Bone marrow (tissue), 2 donors: Measurements from ENCODE around the gene RDX.
"Not testable (repeated sequence)": the region's sequence is repeated elsewhere in the genome, so short reads cannot be mapped to it uniquely, and the experiment has no call there.

Experiments used
- DNase-seq, 2 donors: peaks; one replicate each; lab custom pipeline; 2025; lab: John Stamatoyannopoulos, UW

The RDX gene

GRCh38 chr11:110272919-110273318 lies 23.5 kb downstream of the RDX start:
- no peak for DNase-seq

DNA sequence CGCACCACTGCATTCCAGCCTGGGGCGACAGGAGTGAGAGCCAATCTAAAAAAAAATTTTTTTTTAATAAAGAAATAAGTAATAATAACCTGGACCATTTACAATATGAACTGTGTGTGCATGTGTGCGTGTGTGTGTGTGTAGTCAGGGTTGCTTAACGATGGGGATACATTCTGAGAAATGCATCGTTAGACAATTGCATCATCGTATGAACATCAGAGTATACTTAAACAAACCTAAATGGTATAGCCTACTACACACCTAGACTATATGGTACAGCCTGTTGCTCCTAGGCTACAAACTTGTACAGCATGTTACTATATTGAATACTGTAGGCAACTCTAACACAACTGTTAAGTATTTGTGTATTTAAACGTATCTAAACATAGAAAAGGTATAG lies 26.4 kb downstream of the RDX start:
- no peak for DNase-seq

- DNase-seq, result no peak
Observed at GRCh38 chr11:110268441-110268840, 28.0 kb downstream of the RDX start.

DNA sequence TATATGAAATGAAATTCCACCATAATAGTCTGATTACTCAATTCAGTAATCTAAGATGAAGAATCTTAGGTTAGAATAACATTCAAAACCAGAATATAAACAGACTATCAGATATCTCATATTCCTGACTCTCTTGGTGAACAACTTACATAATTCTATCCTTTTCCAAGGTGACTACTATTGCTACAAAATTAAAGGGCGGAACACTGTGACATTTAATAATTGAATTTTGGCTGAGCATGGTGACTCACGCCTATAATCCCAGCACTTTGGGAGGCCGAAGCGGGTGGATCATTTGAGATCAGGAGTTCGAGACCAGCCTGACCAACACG lies 34.4 kb downstream of the RDX start:
- no peak for DNase-seq

DNA sequence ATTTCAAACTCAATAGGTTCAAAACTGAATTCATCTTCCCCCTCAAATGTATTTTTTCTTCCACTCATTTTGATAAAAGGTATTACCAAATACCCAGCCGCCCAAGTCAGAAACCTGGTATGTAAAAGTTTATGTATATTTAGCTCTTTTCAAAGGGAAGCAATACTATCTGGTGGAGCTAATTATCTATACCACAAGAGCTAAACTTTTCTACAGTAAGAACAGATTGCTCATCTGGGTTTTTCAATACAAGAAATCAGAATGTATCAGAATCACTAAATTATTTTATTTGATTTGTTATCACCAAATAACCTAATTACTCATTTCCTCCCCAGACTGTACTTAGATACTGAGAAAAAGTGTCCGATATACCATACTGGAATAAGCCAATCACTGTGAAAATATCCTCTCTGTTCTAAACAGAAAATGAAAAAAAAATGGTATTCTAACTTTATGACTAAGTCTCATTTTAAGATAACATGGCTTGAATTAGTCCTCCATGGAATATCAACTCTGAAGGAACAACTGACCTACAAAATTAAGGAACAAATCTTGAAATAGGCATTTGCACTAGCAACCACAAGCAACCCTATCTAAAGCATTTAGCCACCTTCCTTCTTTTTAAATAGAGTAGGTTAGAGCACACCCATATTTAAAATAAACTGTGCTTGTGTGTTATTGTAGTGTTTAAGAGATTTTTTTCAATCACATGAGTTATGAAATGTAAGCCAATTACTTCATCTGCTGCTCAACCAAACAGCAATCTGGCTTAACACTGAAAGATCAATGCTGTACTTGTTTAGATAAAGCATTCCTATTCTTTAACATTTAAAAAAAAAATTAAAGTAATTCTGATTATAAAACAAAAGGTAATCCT lies 35.0 kb downstream of the RDX start:
- DNase-seq, result no peak

DNA sequence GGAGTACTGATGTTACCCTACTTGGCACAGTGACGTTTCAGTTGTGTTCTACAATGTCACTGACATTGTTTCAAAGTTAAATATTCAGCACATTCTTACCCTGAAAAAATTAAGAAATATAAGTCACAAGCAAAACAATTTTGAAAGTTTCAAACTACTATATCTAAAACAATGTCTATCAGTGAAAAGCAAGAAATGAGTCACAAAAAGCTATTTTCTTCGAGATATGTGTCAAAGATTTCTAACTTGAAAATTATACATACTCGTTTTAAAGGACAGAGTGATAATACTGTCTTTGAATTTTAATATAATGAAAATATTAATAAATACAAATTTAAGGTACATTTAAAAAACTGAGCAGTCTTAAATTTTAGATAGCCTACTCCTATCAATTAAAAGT lies 42.9 kb downstream of the RDX start:
- no peak for DNase-seq

GRCh38 chr11:110251836-110252235 lies 44.6 kb downstream of the RDX start:
- DNase-seq, result no peak

GRCh38 chr11:110250168-110250567 lies 46.2 kb downstream of the RDX start:
- DNase-seq, result no peak

DNA sequence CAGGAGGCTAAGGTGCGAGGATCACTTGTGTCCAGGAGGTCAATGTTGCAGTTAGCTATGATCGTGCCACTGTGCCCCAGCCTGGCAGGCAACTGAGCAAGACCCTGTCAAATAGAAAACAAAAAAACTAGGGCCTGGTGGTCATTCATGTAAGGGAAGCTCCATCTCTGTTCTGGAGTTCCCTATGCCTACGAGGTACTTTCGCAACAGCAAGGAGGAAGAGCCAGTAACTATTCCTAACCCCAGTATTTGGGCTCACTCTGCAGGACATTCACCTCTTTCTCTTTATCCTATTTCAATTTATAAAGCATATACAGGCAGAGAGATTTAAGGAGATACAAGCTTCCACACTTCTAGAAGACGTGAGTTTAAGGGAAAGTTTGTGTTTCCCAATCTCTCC lies 46.6 kb downstream of the RDX start:
- DNase-seq, result no peak

- no peak for DNase-seq
Observed at GRCh38 chr11:110249066-110249465, 47.3 kb downstream of the RDX start.

GRCh38 chr11:110243791-110244190 lies 52.6 kb downstream of the RDX start:
- DNase-seq, result no peak

- DNase-seq, result no peak
Observed at GRCh38 chr11:110242746-110243145, 53.7 kb downstream of the RDX start.

DNA sequence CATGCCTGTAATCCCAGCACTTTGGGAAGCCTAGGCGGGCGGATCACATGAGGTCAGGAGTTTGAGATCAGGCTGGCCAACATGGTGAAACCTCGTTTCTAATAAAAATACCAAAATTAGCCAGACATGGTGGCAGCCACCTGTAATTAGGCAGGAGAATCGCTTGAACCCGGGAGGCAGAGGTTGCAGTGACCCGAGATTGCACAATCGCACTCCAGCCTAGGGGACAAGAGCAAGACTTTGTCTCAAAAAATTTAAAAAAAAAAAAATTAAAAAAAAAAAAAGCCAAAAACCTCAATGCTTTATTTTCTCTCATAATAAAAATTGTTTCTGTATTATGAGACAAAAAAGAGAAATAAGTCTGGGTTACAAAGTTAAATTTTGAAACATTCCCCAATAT lies 54.2 kb downstream of the RDX start:
- DNase-seq, result no peak

GRCh38 chr11:110235966-110236365 lies 60.4 kb downstream of the RDX start:
- DNase-seq, result no peak

GRCh38 chr11:110230377-110230776 lies 66.0 kb downstream of the RDX start:
- DNase-seq, result no peak

- DNase-seq, result no peak
Observed at GRCh38 chr11:110219006-110219785, 77.2 kb downstream of the RDX start.

DNA sequence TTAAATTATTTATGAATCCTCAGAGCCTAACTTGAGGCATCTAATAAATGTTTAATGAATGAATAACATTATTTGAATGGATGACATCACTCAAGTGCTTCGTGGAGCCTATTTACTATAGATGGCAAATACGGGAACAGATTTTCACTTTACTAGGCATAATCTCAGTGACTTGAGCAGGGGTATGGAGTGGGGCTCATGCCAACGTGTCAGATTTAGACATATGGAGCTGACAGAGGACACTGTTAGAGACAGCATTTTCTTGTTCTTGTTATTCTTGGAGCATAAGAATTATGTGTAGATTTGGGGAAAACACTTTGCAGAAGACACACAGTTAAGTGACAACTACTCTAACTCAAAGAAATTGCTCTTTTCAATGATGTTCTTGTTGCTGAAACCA lies 78.5 kb downstream of the RDX start:
- no peak for DNase-seq

GRCh38 chr11:110217223-110217877 lies 79.1 kb downstream of the RDX start:
- DNase-seq, result no peak

- not testable (repeated sequence) for DNase-seq
Observed at GRCh38 chr11:110209313-110209694, 87.1 kb downstream of the RDX start.

GRCh38 chr11:110208678-110209312 lies 87.6 kb downstream of the RDX start:
- not testable (repeated sequence) for DNase-seq

- DNase-seq, result no peak
Observed at GRCh38 chr11:110207123-110207522, 89.3 kb downstream of the RDX start.

DNA sequence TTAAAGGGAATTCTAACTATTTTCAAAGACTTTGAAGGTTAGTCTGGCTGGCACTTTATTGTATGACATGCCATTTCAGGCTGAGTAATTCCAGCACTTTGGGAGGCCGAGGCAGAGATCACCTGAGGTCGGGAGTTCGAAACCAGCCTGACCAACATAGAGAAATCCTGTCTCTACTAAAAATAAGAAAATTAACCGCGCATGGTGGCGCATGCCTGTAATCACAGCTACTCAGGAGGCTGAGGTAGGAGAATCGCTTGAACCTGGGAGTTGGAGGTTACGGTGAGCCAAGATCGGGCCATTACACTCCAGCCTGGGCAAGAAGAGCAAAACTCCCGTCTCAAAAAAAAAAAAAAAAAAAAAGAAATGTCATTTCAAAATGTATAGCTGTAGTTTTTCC lies 95.6 kb downstream of the RDX start:
- DNase-seq, result no peak
